Measurements from ENCODE around the gene ANKLE1. TPM values are rescaled to one million over a fixed set of nuclear protein-coding genes. Genes with fewer than 3 reads are reported as not detected.

The ANKLE1 gene
- polyA plus RNA-seq, 1 experiment: 0.33 TPM

GRCh38 chr19:17325881-17326594 lies 44.3 kb downstream of the ANKLE1 start:
- no peak overlapping the region for H3K27ac ChIP-seq (ENCODE audit: low read depth, low read length)
- CTCF ChIA-PET: no interaction called here
- no peak for DNase-seq (ENCODE audit: low read depth, low spot score)
- peaks cover 5% of the 10 kb centered on the region; the same call in 1 of the 2 replicates for H3K9me3 ChIP-seq (ENCODE audit: control insufficient read depth, insufficient read depth, low read length)
- H3K4me3 ChIP-seq (ENCODE audit: low read depth, low read length): no peak overlapping the region
- H3K27me3 ChIP-seq (ENCODE audit: control insufficient read depth, insufficient read depth, low read length): peaks cover 3% of the 10 kb centered on the region
- TF ChIP-seq, protein P1, sequence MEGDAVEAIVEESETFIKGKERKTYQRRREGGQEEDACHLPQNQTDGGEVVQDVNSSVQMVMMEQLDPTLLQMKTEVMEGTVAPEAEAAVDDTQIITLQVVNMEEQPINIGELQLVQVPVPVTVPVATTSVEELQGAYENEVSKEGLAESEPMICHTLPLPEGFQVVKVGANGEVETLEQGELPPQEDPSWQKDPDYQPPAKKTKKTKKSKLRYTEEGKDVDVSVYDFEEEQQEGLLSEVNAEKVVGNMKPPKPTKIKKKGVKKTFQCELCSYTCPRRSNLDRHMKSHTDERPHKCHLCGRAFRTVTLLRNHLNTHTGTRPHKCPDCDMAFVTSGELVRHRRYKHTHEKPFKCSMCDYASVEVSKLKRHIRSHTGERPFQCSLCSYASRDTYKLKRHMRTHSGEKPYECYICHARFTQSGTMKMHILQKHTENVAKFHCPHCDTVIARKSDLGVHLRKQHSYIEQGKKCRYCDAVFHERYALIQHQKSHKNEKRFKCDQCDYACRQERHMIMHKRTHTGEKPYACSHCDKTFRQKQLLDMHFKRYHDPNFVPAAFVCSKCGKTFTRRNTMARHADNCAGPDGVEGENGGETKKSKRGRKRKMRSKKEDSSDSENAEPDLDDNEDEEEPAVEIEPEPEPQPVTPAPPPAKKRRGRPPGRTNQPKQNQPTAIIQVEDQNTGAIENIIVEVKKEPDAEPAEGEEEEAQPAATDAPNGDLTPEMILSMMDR (IDR thresholded peaks at IDR 0.05; ENCODE audit: low read depth, low read length): no peak
- POLR2A ChIA-PET: no interaction called here

GRCh38 chr19:17326595-17326966 lies 44.9 kb downstream of the ANKLE1 start:
- ChIA-PET POLR2A (interaction anchor here (0.6 kb wide), 1 partner anchor 29 kb away, joined by 6 read pairs; no protein-coding TSS in a partner anchor), CTCF (no interaction called here)
- Histone ChIP-seq H3K4me3 (ENCODE audit: low read depth, low read length) (no peak overlapping the region), H3K27ac (ENCODE audit: low read depth, low read length) (no peak overlapping the region), H3K27me3 (ENCODE audit: control insufficient read depth, insufficient read depth, low read length) (peaks cover 3% of the 10 kb centered on the region), H3K9me3 (ENCODE audit: control insufficient read depth, insufficient read depth, low read length) (peaks cover 5% of the 10 kb centered on the region; the same call in 1 of the 2 replicates)
- DNase-seq (ENCODE audit: low read depth, low spot score): no peak
- TF ChIP-seq, protein P1 (IDR thresholded peaks at IDR 0.05; ENCODE audit: low read depth, low read length): no peak

GRCh38 chr19:17327068-17327653 lies 45.5 kb downstream of the ANKLE1 start:
- Histone ChIP-seq H3K9me3 (ENCODE audit: control insufficient read depth, insufficient read depth, low read length) (peaks cover 5% of the 10 kb centered on the region; the same call in 1 of the 2 replicates), H3K27me3 (ENCODE audit: control insufficient read depth, insufficient read depth, low read length) (peaks cover 3% of the 10 kb centered on the region), H3K27ac (ENCODE audit: low read depth, low read length) (no peak overlapping the region), H3K4me3 (ENCODE audit: low read depth, low read length) (no peak overlapping the region)
- no peak for DNase-seq (ENCODE audit: low read depth, low spot score)
- POLR2A ChIA-PET: interaction anchor here (0.6 kb wide), 1 partner anchor 28 kb away, joined by 6 read pairs; no protein-coding TSS in a partner anchor
- TF ChIP-seq, protein P1 (IDR thresholded peaks at IDR 0.05; ENCODE audit: low read depth, low read length): no peak
- CTCF ChIA-PET: no interaction called here

DNA sequence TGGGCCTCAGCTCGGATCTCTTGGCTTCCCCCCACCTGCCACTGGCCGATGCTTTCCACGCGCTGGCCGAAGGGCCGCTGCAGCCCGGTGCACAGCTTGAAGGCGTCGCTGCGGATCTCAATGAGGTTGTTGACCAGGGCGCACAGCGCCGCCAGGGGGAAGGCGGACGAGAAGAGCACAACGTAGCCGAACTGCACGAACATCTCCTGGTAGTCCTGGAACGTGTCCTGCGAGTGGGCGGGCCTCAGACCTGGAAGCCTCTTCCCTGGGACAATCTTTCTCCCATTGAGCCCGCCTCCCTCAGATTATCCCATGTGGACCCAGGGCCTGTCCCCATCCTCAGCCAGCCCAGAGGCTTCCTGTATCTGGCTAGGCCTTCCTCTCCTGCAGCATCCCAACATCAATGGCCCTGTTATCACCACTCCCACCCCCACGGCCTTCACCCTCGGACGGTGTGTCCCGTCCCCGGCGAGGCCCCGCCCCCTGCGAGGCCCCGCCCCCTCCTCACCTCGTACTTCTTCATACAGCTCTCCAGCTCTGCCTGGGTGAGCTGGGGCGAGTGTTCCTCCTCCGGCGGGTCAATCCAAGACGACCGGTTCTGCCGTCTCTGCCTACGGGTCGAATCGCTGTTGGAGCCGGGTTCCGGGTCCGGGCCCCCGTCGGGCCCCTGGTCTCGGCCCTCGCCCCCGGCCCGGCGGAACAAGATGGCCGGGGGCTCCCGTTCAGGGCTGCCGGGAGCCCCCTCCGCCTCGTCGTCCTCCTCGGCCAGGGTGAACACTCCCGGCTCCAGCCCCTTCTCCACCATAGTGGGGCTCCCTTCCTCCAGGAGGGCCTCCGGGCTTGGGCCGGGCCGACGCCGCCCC lies 46.2 kb downstream of the ANKLE1 start:
- ChIA-PET CTCF (interaction anchor here (1.9 kb wide), 1 partner anchor 46 kb away, joined by 3 read pairs; no protein-coding TSS in a partner anchor), POLR2A (no interaction called here)
- peaks cover 9% of the 10 kb centered on the region; the same call in 1 of the 2 replicates for H3K9me3 ChIP-seq (ENCODE audit: control insufficient read depth, insufficient read depth, low read length)
- DNase-seq (ENCODE audit: low read depth, low spot score): no peak
- H3K27me3 ChIP-seq (ENCODE audit: control insufficient read depth, insufficient read depth, low read length): peaks cover 3% of the 10 kb centered on the region
- no peak overlapping the region for H3K4me3 ChIP-seq (ENCODE audit: low read depth, low read length)
- TF ChIP-seq, protein P1 (IDR thresholded peaks at IDR 0.05; ENCODE audit: low read depth, low read length): 0 out of 2 replicates have a peak, but pooled peaks have one; percentile 11
- H3K27ac ChIP-seq (ENCODE audit: low read depth, low read length): no peak overlapping the region

Measured in AG04450 (cell line).